SK-N-SH (cell line): ENCODE measurements around the gene HSPA12A. TPM values are rescaled to one million over a fixed set of nuclear protein-coding genes. Genes with fewer than 3 reads are reported as not detected.

ENCODE experiments used
- CTCF ChIA-PET: fragments of 300-600, 350-600 bp; formaldehyde crosslinking; extraction: SDS; loops from one replicate; lab custom pipeline; 2021; lab: Yijun Ruan, JAX
- POLR2A ChIA-PET: fragments of 350-600 bp; sonication (Branson Sonifier 250); formaldehyde crosslinking; extraction: SDS; loops from one replicate; lab custom pipeline; 2020; ENCODE audit warnings: antibody characterized with exemption, inconsistent platforms; lab: Yijun Ruan, JAX
- DNase-seq: peaks from one replicate; pipeline ENCODE4 v3.0.0; 2012
- H2AFZ ChIP-seq: fragments of 200-600 bp; sonication (generic); 2 replicates; pipeline ENCODE4 v1.8.1; 2016; ENCODE audit warnings: antibody characterized with exemption, mild to moderate bottlenecking, low read depth
- H3F3A ChIP-seq: fragments of 200-600 bp; sonication (generic); replicated peaks from 2 replicates; pipeline ENCODE3; 2016; ENCODE audit warnings: antibody characterized with exemption, mild to moderate bottlenecking; ENCODE audit not compliant: insufficient read depth
- H3K27ac ChIP-seq, 2 experiments: fragments of 200-500 bp in 1 of 2; fragments of 200-600 bp in 1 of 2; sonication (Bioruptor generic) in 1 of 2; sonication (generic), shearing (Covaris generic) in 1 of 2; 2 replicates each; pipeline versions ENCODE4 v1.5.1 to v1.6.1; 2014 to 2016; ENCODE audit warnings: low read depth in 2 of 2, inconsistent platforms in 1 of 2, low read length in 1 of 2, mild to moderate bottlenecking in 1 of 2, mixed read lengths in 1 of 2
- H3K27me3 ChIP-seq: fragments of 200-600 bp; sonication (generic), shearing (Covaris generic); 2 replicates; pipeline ENCODE4 v1.6.1; 2016; ENCODE audit warnings: mixed run types; ENCODE audit not compliant: insufficient read depth
- H3K36me3 ChIP-seq, 2 experiments: fragments of 200-500 bp in 1 of 2; fragments of 200-600 bp in 1 of 2; sonication (Bioruptor generic) in 1 of 2; sonication (generic) in 1 of 2; replicated peaks in 1 of 2; 2 replicates each; pipeline versions ENCODE3 to v1.5.1; 2014 to 2016; ENCODE audit warnings: low read length in 1 of 2, mild to moderate bottlenecking in 1 of 2; ENCODE audit not compliant: insufficient read depth in 2 of 2, control insufficient read depth in 1 of 2
- H3K4me1 ChIP-seq, 2 experiments: fragments of 200-500 bp in 1 of 2; fragments of 200-600 bp in 1 of 2; sonication (Bioruptor generic) in 1 of 2; sonication (generic), shearing (Covaris generic) in 1 of 2; 2 replicates each; pipeline versions ENCODE4 v1.5.1 to v1.6.1; 2014 to 2016; ENCODE audit warnings: low read depth in 1 of 2, low read length in 1 of 2, mixed run types in 1 of 2; ENCODE audit not compliant: insufficient read depth in 2 of 2, control insufficient read depth in 1 of 2
- H3K4me2 ChIP-seq: fragments of 200-600 bp; sonication (generic), shearing (Covaris generic); 2 replicates; pipeline ENCODE4 v1.6.1; 2017; ENCODE audit warnings: mixed run types
- H3K4me3 ChIP-seq, 2 experiments: fragments of 200-500 bp in 1 of 2; fragments of 200-600 bp in 1 of 2; sonication (Bioruptor generic) in 1 of 2; sonication (generic), shearing (Covaris generic) in 1 of 2; 2 replicates each; pipeline versions ENCODE4 v1.5.1 to v1.8.1; 2014 to 2016; ENCODE audit warnings: low read depth in 2 of 2, inconsistent platforms in 1 of 2, low read length in 1 of 2, mild to moderate bottlenecking in 1 of 2, mixed read lengths in 1 of 2, moderate library complexity in 1 of 2
- H3K79me2 ChIP-seq: fragments of 200-600 bp; sonication (generic); 2 replicates; pipeline ENCODE4 v1.8.1; 2017; ENCODE audit warnings: mild to moderate bottlenecking; ENCODE audit not compliant: insufficient read depth
- H3K9ac ChIP-seq: fragments of 200-600 bp; sonication (generic); 2 replicates; pipeline ENCODE4 v1.6.1; 2017; ENCODE audit warnings: mixed run types
- H3K9me2 ChIP-seq: fragments of 200-600 bp; sonication (generic); 2 replicates; pipeline ENCODE4 v1.6.1; 2017; ENCODE audit warnings: mixed run types
- H3K9me3 ChIP-seq: fragments of 200-600 bp; sonication (generic); 2 replicates; pipeline ENCODE4 v1.6.1; 2017; ENCODE audit warnings: mixed run types, mild to moderate bottlenecking, moderate library complexity
- H4K20me1 ChIP-seq: fragments of 200-600 bp; sonication (generic); 2 replicates; pipeline ENCODE4 v1.6.1; 2017; ENCODE audit warnings: mild to moderate bottlenecking, mixed run types; ENCODE audit not compliant: insufficient read depth
- RCOR1 ChIP-seq: fragments of 150-350 bp; IDR thresholded peaks from 2 replicates; pipeline ENCODE4 v1.6.1; 2017; ENCODE audit warnings: antibody characterized with exemption, low read length
- USF2 ChIP-seq: fragments of 150-350 bp; IDR thresholded peaks from 2 replicates; pipeline ENCODE4 v1.6.1; 2017; ENCODE audit warnings: antibody characterized with exemption, low read length, low read depth, borderline replicate concordance
- WGBS: methylation state at CpG from one replicate; pipeline ENCODE4 v1.1.6; 2017; ENCODE audit warnings: low lambda C conversion rate; 5-methylcytosine and 5-hydroxymethylcytosine counted together
- polyA plus RNA-seq, 3 experiments: library from polyadenylated mRNA; depleted of rRNA; stranded (reverse); fragments of >200 nt; gene quantifications; 2 replicates each; pipeline ENCODE4 v1.2.3, GENCODE V29; 2012

HSPA12A gene
- polyA plus RNA-seq, 1 of the 3 experiments (the other 2 are of a cell fraction): 2.9 TPM

- H3K4me3 ChIP-seq: no peak overlapping the region
- no peak overlapping the region for H2AFZ ChIP-seq
- H3K4me2 ChIP-seq: no peak overlapping the region
- TF ChIP-seq RCOR1: no peak
- no peak for TF ChIP-seq USF2
- H3K27me3 ChIP-seq: peaks cover under 1% of the 10 kb centered on the region; the same call in 1 of the 2 replicates
- no peaks in the 10 kb centered on the region for H3F3A ChIP-seq
- H3K9me2 ChIP-seq: no peaks in the 10 kb centered on the region
- no peaks in the 10 kb centered on the region for H4K20me1 ChIP-seq
- no peaks in the 10 kb centered on the region for H3K9me3 ChIP-seq
- no peaks in the 10 kb centered on the region for H3K36me3 ChIP-seq
- H3K4me1 ChIP-seq: no peaks in the 10 kb centered on the region
- no peak overlapping the region for H3K9ac ChIP-seq
- POLR2A ChIA-PET: no interaction called here
- no peaks in the 10 kb centered on the region for H3K79me2 ChIP-seq
- CTCF ChIA-PET: no interaction called here
- no peak overlapping the region for H3K27ac ChIP-seq
- 41% methylated on average over 8 of the region's 8 CpGs for WGBS
- DNase-seq: no peak
These were observed 120.9 kb downstream of the HSPA12A start for GRCh38 chr10:116621476-116621875.

Other genes with a start within 250 kb of the HSPA12A start
- gene PNLIP, start 196.6 kb downstream of the HSPA12A start, polyA plus RNA-seq (2012; rRNA removed): not detected in 2 replicates
- gene PNLIPRP1, start 151.6 kb downstream of the HSPA12A start, polyA plus RNA-seq (2012; rRNA removed): not detected in 2 replicates
- not detected in 2 replicates for gene PNLIPRP2, start 121.6 kb downstream of the HSPA12A start, polyA plus RNA-seq (2012; rRNA removed)
- 0.36 and 0.44 TPM in 2 replicates for gene ENO4, start 106.9 kb upstream of the HSPA12A start, polyA plus RNA-seq (2012; rRNA removed)